ENCODE results near the gene GALNT14. TPM values are rescaled to one million over a fixed set of nuclear protein-coding genes. Genes with fewer than 3 reads are reported as not detected.

GALNT14 gene
- total and polyA plus RNA-seq, 8 donors: 0.93 to 15.6 (median 1.4) TPM; not detected in 3

DNA sequence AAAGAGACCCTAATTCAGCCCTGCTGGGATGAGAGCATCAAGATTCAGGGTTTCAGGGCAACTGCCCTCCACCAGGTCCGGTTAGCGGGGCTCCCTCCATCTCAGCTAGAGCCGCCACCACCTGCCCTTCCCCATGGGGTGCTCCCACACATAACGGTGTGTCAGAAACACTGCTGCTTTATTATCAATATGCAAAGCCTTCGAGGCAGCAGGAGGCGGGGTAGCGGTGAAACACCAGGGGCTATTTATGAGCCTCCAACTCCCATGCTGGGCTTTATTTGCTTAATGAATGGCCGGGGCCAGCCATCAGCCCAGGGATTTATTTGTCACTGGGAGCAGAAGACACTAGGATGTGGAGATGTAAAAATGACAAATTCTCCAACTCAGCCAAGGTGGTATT, 109.8 kb downstream of the GALNT14 start:
- 36 to 60% (median 52%) methylated on average over 5 to 8 of the region's 8 CpGs for WGBS, 5 donors
- intact Hi-C loops (cut with DNase I; ENCODE audit: low total_unique reads): no loop called here
- no peaks in the 10 kb centered on the region for H3K27me3 ChIP-seq
- H3K27ac ChIP-seq: no peak overlapping the region
- no peaks in the 10 kb centered on the region for H3K36me3 ChIP-seq
- TF ChIP-seq POLR2AphosphoS5 (IDR thresholded peaks at IDR 0.05): no peak
- no peak for TF ChIP-seq EP300 (IDR thresholded peaks at IDR 0.05)
- TF ChIP-seq CTCF (IDR thresholded peaks at IDR 0.05): no peak
- TF ChIP-seq POLR2A (IDR thresholded peaks at IDR 0.05): no peak
- no peaks in the 10 kb centered on the region for H3K4me1 ChIP-seq
- DNase-seq: no peak
- peaks cover 0 to 10% (median 3%) of the 10 kb centered on the region in 4 donors for H3K9me3 ChIP-seq
- no peak overlapping the region for H3K4me3 ChIP-seq

- Histone ChIP-seq H3K27ac (no peak overlapping the region), H3K9me3 (peaks cover 0 to 10% (median 3%) of the 10 kb centered on the region in 4 donors), H3K27me3 (no peaks in the 10 kb centered on the region), H3K4me3 (no peak overlapping the region), H3K4me1 (no peaks in the 10 kb centered on the region), H3K36me3 (no peaks in the 10 kb centered on the region)
- 86 to 92% (median 89%) methylated on average over 5 of the region's 5 CpGs for WGBS, 5 donors
- intact Hi-C loops (cut with DNase I; ENCODE audit: low total_unique reads): no loop called here
- TF ChIP-seq CTCF (IDR thresholded peaks at IDR 0.05) (no peak), POLR2A (IDR thresholded peaks at IDR 0.05) (no peak), EP300 (IDR thresholded peaks at IDR 0.05) (no peak), POLR2AphosphoS5 (IDR thresholded peaks at IDR 0.05) (no peak)
- no peak for DNase-seq
These were observed 110.7 kb downstream of the GALNT14 start for GRCh38 chr2:31027549-31027948.

- no peaks in the 10 kb centered on the region for H3K27me3 ChIP-seq
- H3K4me3 ChIP-seq: no peak overlapping the region
- H3K9me3 ChIP-seq: no peaks in the 10 kb centered on the region
- no peaks in the 10 kb centered on the region for H3K4me1 ChIP-seq
- H3K27ac ChIP-seq: no peak overlapping the region
- DNase-seq: no peak
- no peaks in the 10 kb centered on the region for H3K36me3 ChIP-seq
- TF ChIP-seq POLR2AphosphoS5 (IDR thresholded peaks at IDR 0.05) (no peak), POLR2A (IDR thresholded peaks at IDR 0.05) (no peak), CTCF (IDR thresholded peaks at IDR 0.05) (no peak), EP300 (IDR thresholded peaks at IDR 0.05) (no peak)
- intact Hi-C loops (cut with DNase I; ENCODE audit: low total_unique reads): no loop called here
- 77 to 86% (median 83%) methylated on average over 3 of the region's 3 CpGs for WGBS, 5 donors
These were observed 114.7 kb downstream of the GALNT14 start for GRCh38 chr2:31023541-31023940.

GRCh38 chr2:31020713-31021112, 117.5 kb downstream of the GALNT14 start:
- intact Hi-C loops (cut with DNase I; ENCODE audit: low total_unique reads): no loop called here
- TF ChIP-seq POLR2A (IDR thresholded peaks at IDR 0.05) (no peak), EP300 (IDR thresholded peaks at IDR 0.05) (no peak), POLR2AphosphoS5 (IDR thresholded peaks at IDR 0.05) (no peak), CTCF (IDR thresholded peaks at IDR 0.05) (no peak)
- H3K36me3 ChIP-seq: no peaks in the 10 kb centered on the region

More at GRCh38 chr2:31020713-31021112, 117.5 kb downstream of the GALNT14 start:
- H3K4me1 ChIP-seq: no peaks in the 10 kb centered on the region
- H3K4me3 ChIP-seq: no peak overlapping the region
- no peaks in the 10 kb centered on the region for H3K27me3 ChIP-seq
- no peaks in the 10 kb centered on the region for H3K9me3 ChIP-seq
- DNase-seq: no peak
- 71 to 94% (median 88%) methylated on average over 3 to 4 of the region's 4 CpGs for WGBS, 5 donors
- no peak overlapping the region for H3K27ac ChIP-seq
